GM15510 (cell line): ENCODE data around the gene NMNAT2.

Experiments
- POLR2A ChIP-seq: IDR thresholded peaks from 3 replicates; pipeline ENCODE4 v1.6.1; 2011; ENCODE audit warnings: borderline replicate concordance; ENCODE audit not compliant: insufficient read length; ENCODE audit errors: extremely low read depth

Gene NMNAT2

GRCh38 chr1:183226361-183226760 lies 191.8 kb downstream of the NMNAT2 start:
- no peak for TF ChIP-seq POLR2A

GRCh38 chr1:183223467-183223866 lies 194.7 kb downstream of the NMNAT2 start:
- no peak for TF ChIP-seq POLR2A

DNA sequence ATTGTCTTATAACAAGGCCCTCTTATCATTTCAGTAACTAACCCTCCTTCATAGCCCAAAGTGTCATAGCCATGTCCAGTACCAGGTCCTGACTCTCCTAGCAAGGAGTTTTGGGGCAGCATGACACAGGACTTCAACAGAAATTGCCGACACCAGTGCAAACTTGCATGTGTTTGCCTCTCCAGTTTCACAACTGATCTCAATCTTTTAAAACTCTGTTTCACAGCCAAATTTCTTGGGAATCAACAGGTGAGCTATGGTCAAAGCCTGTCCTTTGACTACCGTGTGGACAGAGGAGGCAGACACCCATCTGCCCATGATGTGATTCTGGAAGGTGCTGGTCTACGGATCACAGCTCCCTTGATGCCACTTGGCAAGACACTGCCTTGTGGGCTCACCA lies 195.3 kb downstream of the NMNAT2 start:
- TF ChIP-seq POLR2A = no peak

- TF ChIP-seq POLR2A = no peak
These were observed 198.6 kb downstream of the NMNAT2 start for GRCh38 chr1:183219616-183220009.

GRCh38 chr1:183218971-183219615 lies 199.1 kb downstream of the NMNAT2 start:
- no peak for TF ChIP-seq POLR2A

GRCh38 chr1:183218027-183218618 lies 200.1 kb downstream of the NMNAT2 start:
- TF ChIP-seq POLR2A = no peak

GRCh38 chr1:183215936-183216335 lies 202.2 kb downstream of the NMNAT2 start:
- TF ChIP-seq POLR2A = no peak

DNA sequence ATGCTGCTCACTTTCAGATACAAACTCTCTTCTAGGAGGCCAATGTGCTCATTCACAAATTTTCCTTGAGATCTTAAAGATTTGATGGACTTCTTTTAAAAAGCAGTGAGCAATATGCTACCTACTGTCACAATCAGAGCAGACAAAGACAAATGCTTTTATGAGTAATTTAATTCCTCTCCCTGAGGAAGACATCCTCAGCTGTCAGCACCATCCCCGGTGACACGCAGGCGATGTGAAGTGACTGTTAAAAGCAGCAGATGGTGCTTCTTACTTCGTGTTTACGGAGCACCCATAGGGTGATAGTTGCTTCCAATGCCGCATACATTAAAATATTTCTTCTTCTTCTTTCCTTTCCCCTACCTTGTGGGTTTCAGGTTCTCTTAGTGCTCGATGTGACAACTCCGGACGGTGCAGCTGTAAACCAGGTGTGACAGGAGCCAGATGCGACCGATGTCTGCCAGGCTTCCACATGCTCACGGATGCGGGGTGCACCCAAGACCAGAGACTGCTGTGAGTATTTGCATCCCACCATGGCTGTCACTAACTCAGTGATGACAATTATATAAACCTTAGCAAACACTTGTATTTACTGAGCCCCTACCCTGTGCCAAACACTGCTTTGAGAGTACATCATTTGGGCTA lies 203.0 kb downstream of the NMNAT2 start:
- TF ChIP-seq POLR2A = no peak

DNA sequence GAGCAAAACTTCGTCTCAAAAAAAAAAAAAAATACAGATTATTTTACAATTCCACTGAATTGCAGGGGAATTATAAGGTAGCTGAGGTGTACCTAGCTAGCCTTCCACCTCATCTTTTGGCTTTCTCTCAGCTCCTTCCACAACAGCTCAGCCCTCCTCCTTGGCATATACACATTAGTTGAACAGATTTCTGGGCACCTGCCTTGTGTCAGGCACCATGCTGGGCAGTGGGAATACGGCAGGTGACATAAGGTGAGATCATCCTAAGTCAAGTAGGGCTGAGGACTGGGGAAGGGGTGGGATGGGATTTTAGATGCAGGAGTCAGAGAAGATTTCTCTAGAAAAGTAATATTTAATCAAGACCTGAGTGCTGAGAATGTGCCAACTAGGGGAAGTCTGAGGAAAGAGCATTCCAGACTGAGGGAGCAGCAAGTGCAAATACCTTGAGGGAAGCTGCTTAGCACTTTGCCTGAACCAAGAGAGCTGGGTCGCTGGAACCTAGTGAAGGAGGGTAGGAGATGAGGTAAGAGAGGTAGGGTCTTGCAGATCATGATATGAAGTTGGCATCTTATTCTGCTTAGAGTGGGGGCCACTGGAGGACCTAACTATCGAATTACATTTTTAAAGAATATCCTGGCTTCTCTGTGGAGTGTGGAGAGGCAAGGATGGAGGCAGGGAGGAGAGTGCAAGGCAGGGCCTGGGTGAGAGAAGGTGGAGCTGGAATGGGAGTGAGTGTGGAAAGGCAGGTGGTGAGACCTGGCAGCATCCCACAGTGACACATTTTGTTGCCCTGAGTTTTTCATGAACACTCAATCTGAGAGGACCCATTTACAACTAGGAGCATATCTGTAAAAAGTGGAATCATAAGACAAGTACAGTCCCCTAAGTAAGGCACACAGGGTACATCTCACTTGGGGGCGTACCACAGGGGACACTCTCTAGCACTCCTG lies 203.9 kb downstream of the NMNAT2 start:
- no peak for TF ChIP-seq POLR2A

DNA sequence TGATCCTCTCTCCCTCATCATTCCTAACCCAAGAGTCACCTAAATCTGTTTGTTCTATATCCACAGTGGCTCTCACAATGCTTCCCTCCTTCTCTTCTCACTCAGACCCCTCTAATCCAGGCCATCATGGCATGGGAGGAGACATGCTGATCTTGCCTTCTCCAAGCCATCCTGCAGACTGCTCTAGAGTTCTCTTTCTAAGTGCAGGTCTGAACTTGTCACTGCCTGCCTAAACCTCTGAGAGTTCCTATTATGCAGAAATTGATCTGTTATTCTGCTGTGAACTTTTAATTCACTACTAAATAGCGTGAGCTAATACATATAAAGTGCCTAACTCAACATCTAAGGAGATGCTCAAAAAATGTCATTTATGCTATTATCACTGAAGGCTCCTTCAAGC lies 205.3 kb downstream of the NMNAT2 start:
- TF ChIP-seq POLR2A = no peak

DNA sequence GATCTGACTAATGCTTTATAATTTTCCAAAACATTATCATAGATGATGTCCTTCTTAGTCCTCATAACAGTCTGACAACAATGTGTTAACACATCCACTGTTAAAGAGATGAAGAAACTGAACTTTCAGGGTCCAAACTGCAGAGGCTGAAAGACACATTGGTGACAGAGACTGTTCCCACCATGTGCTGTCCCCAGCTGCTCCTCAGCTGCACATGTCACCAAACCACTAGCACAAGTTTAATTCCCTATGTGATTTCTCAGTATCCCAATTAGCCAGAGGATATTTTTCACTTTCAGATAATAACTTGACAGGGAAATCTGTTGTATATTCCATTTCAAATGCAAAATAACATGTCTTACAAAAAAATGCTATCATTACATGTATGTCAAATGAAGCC lies 207.5 kb downstream of the NMNAT2 start:
- TF ChIP-seq POLR2A = no peak

GRCh38 chr1:183209533-183210158 lies 208.5 kb downstream of the NMNAT2 start:
- no peak for TF ChIP-seq POLR2A

DNA sequence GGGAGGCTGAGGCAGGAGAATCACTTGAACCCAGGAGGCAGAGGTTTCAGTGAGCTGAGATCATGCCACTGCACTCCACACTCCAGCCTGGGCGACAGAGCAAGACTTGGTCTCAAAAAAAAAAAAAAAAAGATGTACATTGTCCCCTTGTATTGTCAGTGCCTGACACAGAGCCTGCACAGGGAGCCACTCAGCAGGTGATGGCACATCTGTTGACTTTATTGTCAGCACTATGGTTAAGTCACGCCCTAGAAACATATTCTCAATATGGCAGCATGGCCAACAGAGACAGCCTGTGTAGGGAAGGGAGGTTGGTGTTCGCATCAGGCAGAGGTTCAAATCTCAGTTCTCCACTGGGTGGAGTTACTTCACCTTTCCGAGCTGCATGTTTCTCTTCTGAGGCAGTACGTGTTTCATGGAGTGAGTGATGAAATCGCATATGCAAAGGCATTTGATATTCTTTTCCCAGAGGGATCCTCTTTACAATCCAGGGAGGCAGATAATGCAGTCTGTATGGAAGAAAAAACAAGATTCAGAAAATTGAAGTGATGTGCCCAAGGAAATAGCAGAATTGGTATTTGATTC lies 211.6 kb downstream of the NMNAT2 start:
- no peak for TF ChIP-seq POLR2A

DNA sequence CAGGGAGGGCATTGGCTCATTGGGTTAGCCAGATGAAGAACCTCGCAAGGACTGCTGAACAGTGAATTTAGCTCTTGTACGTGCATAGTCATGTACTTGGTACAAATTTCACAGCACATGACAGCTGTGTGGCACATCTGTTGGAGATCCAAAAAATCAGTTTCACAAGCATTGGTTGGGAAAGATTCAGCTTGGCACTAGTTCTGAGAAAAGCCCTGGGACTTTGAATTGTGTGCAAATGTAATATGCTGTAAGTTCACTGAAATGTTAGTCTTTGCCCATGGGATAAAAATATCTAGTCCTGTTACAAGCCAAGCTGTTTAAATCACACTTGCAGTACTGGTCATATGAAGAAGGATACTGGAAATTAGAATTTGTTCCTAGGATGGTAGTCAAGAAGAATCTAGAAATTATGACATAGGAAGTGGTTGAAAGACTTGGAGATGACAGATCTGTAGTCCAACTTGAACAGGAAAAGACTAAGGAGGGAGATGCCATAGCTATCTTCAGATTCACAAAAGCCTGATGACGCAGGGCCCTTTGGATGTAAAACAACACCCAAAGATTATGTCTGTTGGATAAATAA lies 212.9 kb downstream of the NMNAT2 start:
- no peak for TF ChIP-seq POLR2A

DNA sequence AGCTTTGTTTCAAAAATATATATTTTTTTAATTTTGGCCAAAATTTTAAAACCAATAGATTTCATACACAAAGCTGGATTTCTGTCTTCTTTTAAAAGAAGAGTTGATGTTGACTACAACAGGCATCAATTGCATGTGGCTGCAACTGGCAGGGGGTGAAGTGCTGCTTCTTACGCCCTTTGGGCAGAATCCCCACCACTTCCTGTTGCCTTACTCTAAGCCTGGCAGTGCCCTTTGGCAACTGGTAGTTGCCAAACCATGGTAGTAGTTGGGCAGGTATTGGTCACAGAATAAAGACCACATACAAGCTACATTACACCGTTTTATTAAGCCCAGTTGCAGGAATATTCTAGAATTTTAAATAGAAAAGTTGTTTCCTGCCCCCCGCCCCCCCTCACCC lies 215.1 kb downstream of the NMNAT2 start:
- TF ChIP-seq POLR2A = no peak

DNA sequence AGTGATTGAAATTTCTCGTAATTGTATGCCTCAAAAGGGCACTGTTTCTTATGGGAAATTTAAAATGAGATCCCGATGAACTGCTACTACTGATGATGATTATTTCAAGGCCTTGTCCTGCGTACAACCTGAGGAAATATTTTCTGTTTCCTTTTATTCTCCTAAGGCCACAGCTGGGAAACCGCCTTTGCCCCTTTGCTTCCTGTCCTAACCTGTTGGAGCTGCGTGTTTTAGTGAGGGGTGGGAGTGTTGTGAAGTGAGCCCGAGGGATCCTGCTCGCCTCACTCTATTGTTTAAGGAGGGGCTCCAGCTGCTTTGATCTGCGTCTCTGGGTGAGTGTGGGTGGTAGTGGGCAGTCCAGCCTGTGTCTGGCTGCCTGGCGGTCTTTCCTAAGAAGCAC lies 217.7 kb downstream of the NMNAT2 start:
- no peak for TF ChIP-seq POLR2A
